ENCODE data around the gene IL15RA. TPM values are rescaled to one million over a fixed set of nuclear protein-coding genes. Genes with fewer than 3 reads are reported as not detected.
"Not testable (repeated sequence)": the region's sequence is repeated elsewhere in the genome, so short reads cannot be mapped to it uniquely, and the experiment has no call there.

IL15RA gene
- total RNA-seq, 2 donors from 2014 or later, result 56.7 to 125 TPM

- no peak for ATAC-seq
- no peak for DNase-seq (ENCODE audit: low spot score)
- H3K4me1 Mint-ChIP-seq (ENCODE audit: low read depth in 2 of 2), result peaks cover 53 to 55% of the 10 kb centered on the region in 2 donors
- H3K4me3 Mint-ChIP-seq, result peak overlapping the region; percentile 80
- H3K36me3 Mint-ChIP-seq, result peaks cover 15% of the 10 kb centered on the region
- H3K27me3 Mint-ChIP-seq, result no peaks in the 10 kb centered on the region
- H3K27ac Mint-ChIP-seq, result peak overlapping the region; percentile 70 to 77
- no peaks in the 10 kb centered on the region for H3K9me3 Mint-ChIP-seq
Measured at GRCh38 chr10:5971886-5972285, 5.5 kb downstream of the IL15RA start.

GRCh38 chr10:5971315-5971832, 6.0 kb downstream of the IL15RA start:
- peaks cover 15% of the 10 kb centered on the region for H3K36me3 Mint-ChIP-seq
- ATAC-seq (peak in 1 of 2 donors; percentile 28), DNase-seq (ENCODE audit: low spot score) (no peak)
- no peaks in the 10 kb centered on the region for H3K9me3 Mint-ChIP-seq
- no peaks in the 10 kb centered on the region for H3K27me3 Mint-ChIP-seq
- peak overlapping the region; percentile 80 for H3K4me3 Mint-ChIP-seq
- peak overlapping the region; percentile 70 to 77 for H3K27ac Mint-ChIP-seq
- H3K4me1 Mint-ChIP-seq (ENCODE audit: low read depth in 2 of 2), result peaks cover 53 to 55% of the 10 kb centered on the region in 2 donors

DNA sequence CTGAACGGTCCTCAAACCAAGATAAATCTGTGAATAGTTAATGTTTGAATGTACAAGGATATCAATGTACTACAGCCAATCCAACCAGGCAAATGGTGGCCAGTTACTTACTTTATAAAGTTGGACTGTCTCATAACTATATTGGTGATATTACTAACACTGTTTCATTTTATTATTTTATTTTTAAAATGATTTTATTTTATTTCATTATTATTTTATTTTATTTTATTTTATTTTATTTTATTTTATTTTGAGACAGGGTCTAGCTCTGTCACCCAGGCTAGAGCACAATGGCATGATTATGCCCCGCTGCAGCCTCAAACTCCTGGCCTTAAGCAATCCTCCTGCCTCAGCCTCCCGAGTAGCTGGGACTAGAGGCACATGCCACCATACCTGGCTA, 6.8 kb downstream of the IL15RA start:
- DNase-seq (ENCODE audit: low spot score) (no peak), ATAC-seq (no peak)
- Mint-ChIP-seq H3K9me3 (no peaks in the 10 kb centered on the region), H3K36me3 (peaks cover 15% of the 10 kb centered on the region), H3K4me1 (ENCODE audit: low read depth in 2 of 2) (peaks cover 49 to 53% of the 10 kb centered on the region in 2 donors), H3K27me3 (no peaks in the 10 kb centered on the region), H3K27ac (peak overlapping the region in 1 of 2 donors; percentile 77), H3K4me3 (peak overlapping the region; percentile 80)

GRCh38 chr10:5970066-5970465, 7.3 kb downstream of the IL15RA start:
- H3K27ac Mint-ChIP-seq, result no peak overlapping the region
- H3K4me3 Mint-ChIP-seq, result no peak overlapping the region
- peaks cover 13% of the 10 kb centered on the region for H3K36me3 Mint-ChIP-seq
- ATAC-seq (no peak), DNase-seq (ENCODE audit: low spot score) (no peak)
- H3K9me3 Mint-ChIP-seq, result no peaks in the 10 kb centered on the region
- no peaks in the 10 kb centered on the region for H3K27me3 Mint-ChIP-seq
- H3K4me1 Mint-ChIP-seq (ENCODE audit: low read depth in 2 of 2), result peaks cover 44 to 48% of the 10 kb centered on the region in 2 donors

DNA sequence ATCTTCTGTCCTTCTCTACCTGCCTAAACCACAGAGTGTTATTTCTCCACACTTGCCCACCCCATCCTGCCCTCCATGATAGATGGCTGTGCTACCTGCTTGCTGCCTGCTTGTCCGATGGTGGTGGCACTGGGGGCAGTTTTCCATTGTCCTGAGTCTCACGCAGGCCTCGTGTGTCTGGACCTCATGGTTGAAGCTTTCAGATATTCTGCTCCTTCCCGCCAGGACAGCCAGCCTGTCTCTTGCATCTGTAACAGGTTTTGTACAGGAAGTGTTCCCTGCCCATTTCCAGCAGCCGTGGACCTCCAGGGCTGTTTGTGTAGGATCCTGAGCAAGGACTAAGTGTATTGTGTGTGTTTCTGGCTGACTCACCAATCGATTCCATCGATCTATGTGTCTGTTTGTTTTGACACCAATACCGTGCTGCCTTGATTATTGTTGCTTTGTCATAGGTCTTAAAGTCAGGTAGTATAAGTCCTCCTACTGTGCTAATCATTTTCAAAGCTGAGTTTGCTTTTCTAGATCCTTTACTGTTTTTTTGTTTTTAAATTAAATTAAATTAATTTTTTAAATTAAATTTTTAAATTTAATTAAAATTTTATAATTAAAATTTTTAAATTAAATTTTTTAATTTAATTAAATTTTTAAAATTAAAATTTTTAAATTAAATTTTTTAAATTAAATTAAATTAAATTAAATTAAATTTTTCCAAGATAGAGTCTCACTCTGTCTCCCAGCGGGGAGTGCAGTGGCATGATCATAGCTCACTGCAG, 8.5 kb downstream of the IL15RA start:
- H3K4me1 Mint-ChIP-seq (ENCODE audit: low read depth in 2 of 2), result peaks cover 37 to 43% of the 10 kb centered on the region in 2 donors
- no peak overlapping the region for H3K27ac Mint-ChIP-seq
- no peaks in the 10 kb centered on the region for H3K27me3 Mint-ChIP-seq
- DNase-seq (ENCODE audit: low spot score), result peak; percentile 13
- no peak for ATAC-seq
- peaks cover 10% of the 10 kb centered on the region for H3K36me3 Mint-ChIP-seq
- H3K9me3 Mint-ChIP-seq, result no peaks in the 10 kb centered on the region
- H3K4me3 Mint-ChIP-seq, result no peak overlapping the region

GRCh38 chr10:5968037-5968680, 9.2 kb downstream of the IL15RA start:
- ATAC-seq (no peak), DNase-seq (ENCODE audit: low spot score) (no peak)
- Mint-ChIP-seq H3K9me3 (no peaks in the 10 kb centered on the region), H3K27ac (no peak overlapping the region), H3K4me3 (no peak overlapping the region), H3K36me3 (peaks cover 10% of the 10 kb centered on the region), H3K4me1 (ENCODE audit: low read depth in 2 of 2) (peaks cover 30 to 42% of the 10 kb centered on the region in 2 donors), H3K27me3 (no peaks in the 10 kb centered on the region)

DNA sequence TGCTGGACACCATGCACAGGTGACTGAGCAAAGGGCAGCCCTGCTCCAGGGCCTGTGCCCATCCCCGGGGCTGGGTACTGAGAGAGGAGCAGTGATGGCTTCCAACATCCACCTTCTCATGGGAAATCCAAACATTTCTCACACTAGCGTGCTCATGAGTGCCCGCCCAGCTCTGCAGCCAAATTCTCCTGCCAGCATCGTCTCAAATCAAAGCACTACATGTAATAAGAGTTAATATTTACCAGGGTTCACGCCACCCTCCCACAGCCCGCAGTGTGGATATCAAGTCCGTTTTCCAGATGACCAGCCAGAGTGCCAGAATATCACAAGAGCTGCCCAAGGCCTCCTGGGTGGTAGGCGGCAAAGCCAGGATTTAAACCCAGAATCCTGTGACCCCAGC, 12.1 kb downstream of the IL15RA start:
- peak; percentile 31 for DNase-seq (ENCODE audit: low spot score)
- ATAC-seq, result no peak
- Mint-ChIP-seq H3K36me3 (peaks cover 6% of the 10 kb centered on the region), H3K4me3 (no peak overlapping the region), H3K9me3 (no peaks in the 10 kb centered on the region), H3K4me1 (ENCODE audit: low read depth in 2 of 2) (peaks cover 7 to 22% of the 10 kb centered on the region in 2 donors), H3K27me3 (no peaks in the 10 kb centered on the region), H3K27ac (no peak overlapping the region)

GRCh38 chr10:5964736-5965135, 12.6 kb downstream of the IL15RA start:
- Mint-ChIP-seq H3K9me3 (no peaks in the 10 kb centered on the region), H3K4me3 (no peak overlapping the region), H3K27ac (no peak overlapping the region), H3K27me3 (no peaks in the 10 kb centered on the region), H3K4me1 (ENCODE audit: low read depth in 2 of 2) (peaks cover 1 to 17% of the 10 kb centered on the region in 2 donors), H3K36me3 (peaks cover 1% of the 10 kb centered on the region)
- DNase-seq (ENCODE audit: low spot score) (peak; percentile 56), ATAC-seq (no peak)

DNA sequence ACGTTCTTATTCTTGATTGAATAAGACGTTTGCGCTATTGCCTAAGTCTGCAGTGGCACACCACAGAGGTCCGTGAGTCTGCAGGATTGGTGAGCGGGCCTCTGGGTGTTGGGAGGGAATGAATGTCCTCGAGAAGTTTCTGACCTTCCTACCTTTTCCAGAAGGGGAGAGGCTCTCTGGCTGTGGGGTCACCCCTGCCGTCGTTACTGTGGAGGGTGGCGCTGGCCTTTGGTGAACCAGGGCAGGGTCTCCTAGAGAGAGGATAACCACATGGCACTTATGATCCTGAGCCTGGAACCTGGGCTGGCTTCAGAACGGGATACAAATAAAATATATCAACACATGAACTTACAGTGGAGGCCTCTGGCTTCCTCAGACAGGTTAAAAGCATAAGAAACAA, 13.8 kb downstream of the IL15RA start:
- DNase-seq (ENCODE audit: low spot score), result peak; percentile 13
- Mint-ChIP-seq H3K36me3 (no peaks in the 10 kb centered on the region), H3K27me3 (no peaks in the 10 kb centered on the region), H3K4me1 (ENCODE audit: low read depth in 2 of 2) (peaks cover 0 to 18% of the 10 kb centered on the region in 2 donors), H3K9me3 (no peaks in the 10 kb centered on the region), H3K4me3 (no peak overlapping the region), H3K27ac (no peak overlapping the region)
- no peak for ATAC-seq

- no peaks in the 10 kb centered on the region for H3K36me3 Mint-ChIP-seq
- no peak overlapping the region for H3K27ac Mint-ChIP-seq
- H3K4me1 Mint-ChIP-seq (ENCODE audit: low read depth in 2 of 2), result peaks cover 0 to 15% of the 10 kb centered on the region in 2 donors
- H3K27me3 Mint-ChIP-seq, result no peaks in the 10 kb centered on the region
- no peaks in the 10 kb centered on the region for H3K9me3 Mint-ChIP-seq
- ATAC-seq (no peak), DNase-seq (ENCODE audit: low spot score) (peak; percentile 44)
- H3K4me3 Mint-ChIP-seq, result no peak overlapping the region
Measured at GRCh38 chr10:5963071-5963470, 14.3 kb downstream of the IL15RA start.

DNA sequence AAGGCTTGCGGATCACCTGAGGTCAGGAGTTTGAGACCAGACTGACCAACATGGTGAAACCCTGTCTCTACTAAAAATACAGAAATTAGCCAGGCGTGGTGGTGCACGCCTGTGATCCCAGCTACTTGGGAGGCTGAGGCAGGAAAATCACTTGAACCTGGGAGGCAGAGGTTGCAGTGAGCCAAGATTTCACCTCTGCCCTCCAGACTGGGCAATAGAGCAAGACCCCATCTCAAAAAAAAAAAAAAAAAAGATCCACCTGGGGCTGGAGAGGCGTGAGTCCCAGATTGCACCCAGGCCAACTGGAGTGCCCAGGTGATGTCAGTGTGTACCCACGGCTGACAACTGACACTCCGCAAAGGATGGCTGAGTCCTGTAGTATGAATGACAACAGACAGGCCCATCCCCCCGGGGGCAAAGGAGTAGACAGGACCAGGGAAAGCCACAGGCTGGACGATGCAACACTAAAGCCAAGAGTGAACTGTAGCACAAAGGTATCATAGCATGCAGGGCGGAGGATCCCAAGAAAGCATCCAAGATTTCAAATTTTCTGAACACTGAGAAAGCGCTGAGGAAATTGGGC, 14.9 kb downstream of the IL15RA start:
- ATAC-seq, result peak in 1 of 2 donors; percentile 31
- H3K27ac Mint-ChIP-seq, result not testable (repeated sequence)

GRCh38 chr10:5961405-5962100, 15.8 kb downstream of the IL15RA start:
- no peaks in the 10 kb centered on the region for H3K36me3 Mint-ChIP-seq

More for the DNA sequence above, 14.9 kb downstream of the IL15RA start:
- not testable (repeated sequence) for H3K4me1 Mint-ChIP-seq (ENCODE audit: low read depth in 2 of 2); DNase-seq (ENCODE audit: low spot score); H3K9me3 Mint-ChIP-seq; H3K4me3 Mint-ChIP-seq; H3K36me3 Mint-ChIP-seq; H3K27me3 Mint-ChIP-seq

DNA sequence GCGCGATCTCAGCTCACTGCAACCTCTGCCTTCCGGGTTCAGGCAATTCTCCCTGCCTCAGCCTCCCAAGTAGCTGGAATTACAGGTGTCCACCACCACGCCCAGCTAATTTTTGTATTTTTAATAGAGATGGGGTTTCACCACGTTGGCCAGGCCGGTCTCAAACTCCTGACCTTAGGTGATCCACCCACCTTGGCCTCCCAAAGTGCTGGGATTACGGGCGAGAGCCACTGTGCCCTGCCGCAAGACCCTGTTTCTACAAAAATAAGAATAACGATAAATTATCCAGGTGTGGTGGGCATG, 16.4 kb downstream of the IL15RA start:
- not testable (repeated sequence) for H3K36me3 Mint-ChIP-seq; H3K4me1 Mint-ChIP-seq (ENCODE audit: low read depth in 2 of 2); ATAC-seq; H3K4me3 Mint-ChIP-seq; H3K27me3 Mint-ChIP-seq; H3K9me3 Mint-ChIP-seq; DNase-seq (ENCODE audit: low spot score); H3K27ac Mint-ChIP-seq

More at GRCh38 chr10:5961405-5962100, 15.8 kb downstream of the IL15RA start:
- no peak overlapping the region for H3K4me3 Mint-ChIP-seq
- peaks cover 0 to 8% of the 10 kb centered on the region in 2 donors for H3K4me1 Mint-ChIP-seq (ENCODE audit: low read depth in 2 of 2)
- peak; percentile 41 for DNase-seq (ENCODE audit: low spot score)
- no peaks in the 10 kb centered on the region for H3K27me3 Mint-ChIP-seq
- no peaks in the 10 kb centered on the region for H3K9me3 Mint-ChIP-seq
- H3K27ac Mint-ChIP-seq, result no peak overlapping the region
- ATAC-seq, result no peak

Measured in natural killer cell treated with Interleukin-12 subunit alpha and Interleukin-12 subunit beta and Interleukin-15 and Interleukin-18, amount 100 ng/mL, for 72 hours (primary cell).